Measurements from ENCODE around the gene CNR1. TPM values are rescaled to one million over a fixed set of nuclear protein-coding genes. Genes with fewer than 3 reads are reported as not detected.

The CNR1 gene
- total and polyA plus RNA-seq, 2 of the 4 experiments (the other 2 are of a cell fraction), result not detected

DNA sequence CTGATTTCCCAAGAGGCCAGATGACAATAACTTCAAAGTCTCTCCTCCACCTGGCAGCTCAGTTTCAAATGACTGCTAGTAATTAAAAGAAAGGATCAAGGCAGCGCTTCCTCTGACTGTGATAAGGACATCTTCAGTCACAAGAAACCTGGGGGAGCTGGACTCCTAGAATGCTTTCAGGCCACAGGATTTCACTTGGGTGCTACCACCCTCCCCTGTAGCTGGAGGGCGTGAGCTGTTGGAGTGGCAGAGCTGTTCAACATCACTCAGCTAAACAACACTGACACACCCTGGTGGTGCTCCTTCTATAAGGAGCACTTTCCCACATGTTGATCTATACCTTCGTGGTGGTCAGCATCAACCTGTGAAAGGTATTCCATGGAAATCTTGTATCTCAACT, 2.2 kb upstream of the CNR1 start:
- no peak overlapping the region for H3K23ac ChIP-seq (ENCODE audit: low read depth, low read length)
- ChIA-PET POLR2A (ENCODE audit: unreplicated experiment) (no interaction called here), CTCF (no interaction called here)
- no peak overlapping the region for H2BK120ac ChIP-seq (ENCODE audit: low read depth, low read length)
- no peak overlapping the region for H2AK9ac ChIP-seq (replicated peaks; ENCODE audit: low read depth, low read length, poor library complexity)
- no peak overlapping the region for H3K4ac ChIP-seq (ENCODE audit: low read depth, low read length)
- DNase-seq (no peak), ATAC-seq (ENCODE audit: low read depth) (no peak)
- H2AFZ ChIP-seq (replicated peaks; ENCODE audit: low read length, poor library complexity), result no peak overlapping the region
- TF ChIP-seq RCOR1 (IDR thresholded peaks at IDR 0.05; ENCODE audit: insufficient replicate concordance, low read length) (no peak), RAD21 (IDR thresholded peaks at IDR 0.05; ENCODE audit: low read length) (no peak), CTCF (conservative IDR thresholded peaks at IDR 0.05; ENCODE audit: low read depth, low read length) (no peak), RFX5 (IDR thresholded peaks at IDR 0.05; ENCODE audit: low read depth, low read length) (no peak), BHLHE40 (IDR thresholded peaks at IDR 0.05; ENCODE audit: low read depth, low read length) (no peak), MAFK (IDR thresholded peaks at IDR 0.05; ENCODE audit: low read depth, low read length) (no peak), FOS (IDR thresholded peaks at IDR 0.05; ENCODE audit: low read depth, low read length) (no peak), MAZ (IDR thresholded peaks at IDR 0.05; ENCODE audit: borderline replicate concordance, low read depth, low read length) (no peak), SMC3 (IDR thresholded peaks at IDR 0.05; ENCODE audit: low read depth, low read length) (no peak), MXI1 (IDR thresholded peaks at IDR 0.05; ENCODE audit: borderline replicate concordance, low read depth, low read length) (no peak), POLR2A (IDR thresholded peaks at IDR 0.05; ENCODE audit: low read depth, low read length) (no peak)
- TF ChIP-seq, protein P1, sequence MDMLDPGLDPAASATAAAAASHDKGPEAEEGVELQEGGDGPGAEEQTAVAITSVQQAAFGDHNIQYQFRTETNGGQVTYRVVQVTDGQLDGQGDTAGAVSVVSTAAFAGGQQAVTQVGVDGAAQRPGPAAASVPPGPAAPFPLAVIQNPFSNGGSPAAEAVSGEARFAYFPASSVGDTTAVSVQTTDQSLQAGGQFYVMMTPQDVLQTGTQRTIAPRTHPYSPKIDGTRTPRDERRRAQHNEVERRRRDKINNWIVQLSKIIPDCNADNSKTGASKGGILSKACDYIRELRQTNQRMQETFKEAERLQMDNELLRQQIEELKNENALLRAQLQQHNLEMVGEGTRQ (IDR thresholded peaks at IDR 0.05; ENCODE audit: low read depth, low read length), result no peak
- H4K91ac ChIP-seq (ENCODE audit: insufficient read depth, low read depth, low read length), result no peak overlapping the region
- H2BK15ac ChIP-seq (ENCODE audit: low read depth, low read length), result no peak overlapping the region
- H3K18ac ChIP-seq (ENCODE audit: low read depth, low read length), result no peak overlapping the region
- no peak overlapping the region for H2BK5ac ChIP-seq (ENCODE audit: low read depth, low read length, poor library complexity, severe bottlenecking)
- H3K9ac ChIP-seq (ENCODE audit: low read depth, low read length), result no peak overlapping the region
- in situ Hi-C loops (cut with MboI; ENCODE audit: low sequenced_read_pairs), result no loop called here
- H2BK20ac ChIP-seq (ENCODE audit: low read depth, low read length), result no peak overlapping the region
- H3K9me1 ChIP-seq (ENCODE audit: insufficient read depth, low read length), result no peaks in the 10 kb centered on the region
- no peak overlapping the region for H2AK5ac ChIP-seq (ENCODE audit: low read depth, low read length)
- H3K36me3 ChIP-seq (ENCODE audit: control insufficient read depth, insufficient read depth, low read length), result no peaks in the 10 kb centered on the region
- no peak overlapping the region for H3K4me2 ChIP-seq (ENCODE audit: low read depth, low read length)
- no peaks in the 10 kb centered on the region for H3K79me1 ChIP-seq (ENCODE audit: low read depth in 1 of 2, low read length in 2 of 2)
- dilution Hi-C loops (cut with HindIII; ENCODE audit: low sequenced_read_pairs, unreplicated experiment), result no loop called here
- no TSS peak for BruUV-seq (replicated peaks)
- no peaks in the 10 kb centered on the region for H3K9me3 ChIP-seq (ENCODE audit: control insufficient read depth, insufficient read depth, low read length)
- no peak overlapping the region for H3K14ac ChIP-seq (replicated peaks; ENCODE audit: low read depth, low read length)
- peaks cover 2% of the 10 kb centered on the region; the same call in 1 of the 2 replicates for H3K4me1 ChIP-seq (ENCODE audit: control insufficient read depth, insufficient read depth, low read length)
- intact Hi-C loops (cut with micrococcal nuclease), result loop anchor here (5.0 to 10.0 kb wide), 4 partner anchors 464 to 764 kb away; partner anchors contain the start of genes AKIRIN2 and CFAP206
- no peak overlapping the region for H4K8ac ChIP-seq (ENCODE audit: low read depth in 2 of 2, low read length in 2 of 2)
- peaks cover 46% of the 10 kb centered on the region for H3K27me3 ChIP-seq (ENCODE audit: control insufficient read depth, insufficient read depth, low read length)
- no peaks in the 10 kb centered on the region for H4K20me1 ChIP-seq (ENCODE audit: insufficient read depth, low read length)
- WGBS, 2 experiments (ENCODE audit: extremely low coverage in 2 of 2, insufficient read length in 1 of 2), result no CpG with 5 or more reads among the region's 3 CpGs
- no peak overlapping the region for H3K27ac ChIP-seq (ENCODE audit: insufficient read depth, low read length)
- H3K56ac ChIP-seq (ENCODE audit: extremely low read depth, insufficient read depth, low read length), result no peak overlapping the region
- no peak overlapping the region for H3K4me3 ChIP-seq (ENCODE audit: insufficient read depth, low read depth, low read length)
- no peak overlapping the region for H4K5ac ChIP-seq (ENCODE audit: low read depth, low read length)
